ENCODE results near the gene SLC37A3. TPM values are rescaled to one million over a fixed set of nuclear protein-coding genes. Genes with fewer than 3 reads are reported as not detected.

Gene SLC37A3
- polyA plus RNA-seq, 3 donors from 2014 or later, result 2.7 to 9.5 (median 9.2) TPM

GRCh38 chr7:140310337-140311002 is 87.9 kb downstream of the SLC37A3 start:
- no peak for DNase-seq
- Mint-ChIP-seq H3K4me3 (peak overlapping the region in 1 of 5 donors; percentile 12), H3K27me3 (ENCODE audit: low read depth in 3 of 3) (peaks cover 0 to 6% (median 0%) of the 10 kb centered on the region in 3 donors), H3K4me1 (peaks cover 7 to 8% of the 10 kb centered on the region in 2 donors), H3K27ac (peak overlapping the region in 1 of 6 donors; percentile 43), H3K36me3 (peaks cover 3 to 12% (median 4%) of the 10 kb centered on the region in 3 donors), H3K9me3 (peaks cover 0 to 5% (median 0%) of the 10 kb centered on the region in 6 donors)

- Mint-ChIP-seq H3K36me3 (peaks cover 3 to 12% (median 4%) of the 10 kb centered on the region in 3 donors), H3K27ac (no peak overlapping the region), H3K27me3 (ENCODE audit: low read depth in 3 of 3) (peaks cover 0 to 2% (median 2%) of the 10 kb centered on the region in 3 donors), H3K4me3 (no peak overlapping the region), H3K9me3 (peaks cover 0 to 5% (median 0%) of the 10 kb centered on the region in 6 donors), H3K4me1 (peaks cover 7 to 14% of the 10 kb centered on the region in 2 donors)
- no peak for DNase-seq
Measured at GRCh38 chr7:140308060-140308459, 90.3 kb downstream of the SLC37A3 start.

- H3K27me3 Mint-ChIP-seq (ENCODE audit: low read depth in 3 of 3), result peaks cover 0 to 2% (median 0%) of the 10 kb centered on the region in 3 donors
- peaks cover 0 to 6% of the 10 kb centered on the region in 2 donors for H3K4me1 Mint-ChIP-seq
- peak; percentile 26 to 63 (median 43) for DNase-seq
- peaks cover 0 to 3% (median 2%) of the 10 kb centered on the region in 3 donors for H3K36me3 Mint-ChIP-seq
- peak overlapping the region in 3 of 6 donors; percentile 20 to 54 (median 37) for H3K27ac Mint-ChIP-seq
- no peak overlapping the region for H3K4me3 Mint-ChIP-seq
- H3K9me3 Mint-ChIP-seq, result no peaks in the 10 kb centered on the region
Measured at GRCh38 chr7:140304191-140304799, 94.0 kb downstream of the SLC37A3 start.

DNA sequence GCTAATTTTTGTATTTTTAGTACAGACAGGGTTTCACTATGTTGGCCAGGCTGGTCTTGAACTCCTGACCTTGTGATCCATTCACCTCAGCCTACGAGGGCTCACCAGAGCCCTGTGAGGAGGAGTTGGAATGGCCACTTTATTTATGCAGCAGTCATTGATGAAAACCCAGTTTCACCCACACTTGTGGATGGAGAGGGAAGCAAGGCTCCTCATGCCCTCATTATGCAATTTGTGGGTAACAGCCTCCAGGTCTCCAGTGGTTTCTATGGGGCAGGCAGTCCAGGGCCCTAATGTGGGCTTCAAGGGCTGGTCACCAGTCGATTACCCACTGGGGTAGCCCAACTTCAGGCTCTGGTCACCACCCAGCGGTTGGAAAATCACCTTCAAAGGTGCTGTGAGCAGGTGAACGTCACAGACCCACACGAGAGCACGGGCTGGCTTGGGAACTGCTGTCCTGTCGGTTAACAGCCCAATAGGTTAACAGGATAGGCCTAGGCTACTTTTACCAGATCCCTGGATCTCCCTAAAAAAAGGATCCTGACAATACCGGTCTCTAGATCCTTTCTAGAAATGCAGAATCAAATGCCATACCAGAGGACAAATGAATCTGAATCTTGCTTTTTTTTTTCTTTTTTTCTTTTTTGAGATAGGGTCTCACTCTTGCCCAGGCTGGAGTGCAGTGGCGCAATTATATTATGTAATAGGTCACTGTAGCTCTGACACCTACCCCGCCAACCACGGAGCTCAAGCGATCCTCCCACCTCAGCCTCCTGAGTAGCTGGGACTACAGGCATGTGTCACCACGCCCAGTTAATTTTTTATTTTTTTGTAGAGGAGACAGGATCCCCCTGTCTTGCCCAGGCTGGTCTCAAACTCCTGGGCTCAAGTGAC is 97.8 kb downstream of the SLC37A3 start:
- Mint-ChIP-seq H3K9me3 (no peaks in the 10 kb centered on the region), H3K4me1 (peaks cover 0 to 6% of the 10 kb centered on the region in 2 donors), H3K27me3 (ENCODE audit: low read depth in 3 of 3) (peaks cover 0 to 3% (median 2%) of the 10 kb centered on the region in 3 donors), H3K4me3 (no peak overlapping the region), H3K36me3 (no peaks in the 10 kb centered on the region), H3K27ac (no peak overlapping the region)
- DNase-seq, result no peak

GRCh38 chr7:140298213-140298612 is 100.1 kb downstream of the SLC37A3 start:
- Mint-ChIP-seq H3K36me3 (no peaks in the 10 kb centered on the region), H3K27ac (peak overlapping the region in 1 of 6 donors; percentile 64), H3K27me3 (ENCODE audit: low read depth in 3 of 3) (peaks cover 0 to 3% (median 2%) of the 10 kb centered on the region in 3 donors), H3K9me3 (no peaks in the 10 kb centered on the region), H3K4me1 (no peaks in the 10 kb centered on the region), H3K4me3 (no peak overlapping the region)
- DNase-seq, result no peak

GRCh38 chr7:140297192-140297591 is 101.1 kb downstream of the SLC37A3 start:
- Mint-ChIP-seq H3K4me3 (no peak overlapping the region), H3K36me3 (no peaks in the 10 kb centered on the region), H3K27me3 (ENCODE audit: low read depth in 3 of 3) (peaks cover 0 to 3% (median 2%) of the 10 kb centered on the region in 3 donors), H3K4me1 (no peaks in the 10 kb centered on the region), H3K9me3 (no peaks in the 10 kb centered on the region), H3K27ac (no peak overlapping the region)
- no peak for DNase-seq

GRCh38 chr7:140295224-140295738 is 103.0 kb downstream of the SLC37A3 start:
- Mint-ChIP-seq H3K36me3 (no peaks in the 10 kb centered on the region), H3K9me3 (no peaks in the 10 kb centered on the region), H3K27ac (no peak overlapping the region), H3K27me3 (ENCODE audit: low read depth in 3 of 3) (peaks cover 0 to 3% (median 2%) of the 10 kb centered on the region in 3 donors), H3K4me1 (no peaks in the 10 kb centered on the region), H3K4me3 (no peak overlapping the region)
- DNase-seq, result no peak

- Mint-ChIP-seq H3K4me3 (no peak overlapping the region), H3K27me3 (ENCODE audit: low read depth in 3 of 3) (peaks cover 0 to 3% (median 2%) of the 10 kb centered on the region in 3 donors), H3K27ac (no peak overlapping the region), H3K4me1 (no peaks in the 10 kb centered on the region), H3K36me3 (no peaks in the 10 kb centered on the region), H3K9me3 (no peaks in the 10 kb centered on the region)
- no peak for DNase-seq
Measured at GRCh38 chr7:140294454-140294853, 103.9 kb downstream of the SLC37A3 start.

DNA sequence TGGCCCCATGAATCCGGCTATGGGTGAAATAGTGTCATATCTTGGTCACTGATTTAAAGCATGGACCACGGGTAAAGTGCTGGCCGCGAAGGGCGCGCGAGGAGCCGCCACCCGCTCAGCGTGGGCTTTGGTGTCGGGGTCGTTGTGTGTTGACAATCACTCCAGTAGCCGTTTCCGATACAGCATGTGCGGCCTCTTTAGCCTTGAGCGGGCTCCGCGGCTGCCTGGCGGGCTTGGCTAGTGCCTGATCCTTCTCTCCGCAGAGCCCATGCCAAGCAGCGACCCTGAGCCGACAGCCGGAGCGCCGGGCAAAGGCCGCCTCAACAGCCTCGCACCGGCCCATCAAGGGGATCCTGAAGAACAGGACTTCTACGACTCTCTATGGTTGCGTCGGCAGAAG is 105.9 kb downstream of the SLC37A3 start:
- Mint-ChIP-seq H3K27ac (no peak overlapping the region), H3K9me3 (no peaks in the 10 kb centered on the region), H3K4me3 (no peak overlapping the region), H3K36me3 (no peaks in the 10 kb centered on the region), H3K4me1 (no peaks in the 10 kb centered on the region), H3K27me3 (ENCODE audit: low read depth in 3 of 3) (peaks cover 0 to 2% (median 0%) of the 10 kb centered on the region in 3 donors)
- DNase-seq, result no peak

DNA sequence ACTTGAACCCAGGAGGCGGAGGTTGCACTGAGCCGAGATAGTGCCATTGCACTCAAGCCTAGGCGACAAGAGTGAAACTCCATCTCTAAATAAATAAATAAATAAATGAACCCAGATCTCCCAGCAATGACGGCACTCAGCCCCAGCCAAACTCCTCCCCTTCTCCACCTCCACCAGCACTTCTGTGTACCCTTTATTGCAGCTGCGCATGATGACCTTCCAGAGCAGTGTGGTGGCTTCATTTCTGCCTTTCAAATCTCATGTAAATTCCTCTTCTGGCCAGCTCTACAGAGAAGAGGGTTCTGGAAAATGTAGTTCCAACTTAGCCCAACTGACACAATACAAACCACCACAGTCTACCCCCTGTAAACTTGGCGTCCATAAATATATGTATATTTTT is 108.5 kb downstream of the SLC37A3 start:
- H3K4me3 Mint-ChIP-seq, result no peak overlapping the region
- H3K9me3 Mint-ChIP-seq, result no peaks in the 10 kb centered on the region
- H3K27me3 Mint-ChIP-seq (ENCODE audit: low read depth in 3 of 3), result peaks cover 0 to 4% (median 0%) of the 10 kb centered on the region in 3 donors
- H3K27ac Mint-ChIP-seq, result no peak overlapping the region
- no peaks in the 10 kb centered on the region for H3K4me1 Mint-ChIP-seq
- no peak for DNase-seq
- H3K36me3 Mint-ChIP-seq, result no peaks in the 10 kb centered on the region

DNA sequence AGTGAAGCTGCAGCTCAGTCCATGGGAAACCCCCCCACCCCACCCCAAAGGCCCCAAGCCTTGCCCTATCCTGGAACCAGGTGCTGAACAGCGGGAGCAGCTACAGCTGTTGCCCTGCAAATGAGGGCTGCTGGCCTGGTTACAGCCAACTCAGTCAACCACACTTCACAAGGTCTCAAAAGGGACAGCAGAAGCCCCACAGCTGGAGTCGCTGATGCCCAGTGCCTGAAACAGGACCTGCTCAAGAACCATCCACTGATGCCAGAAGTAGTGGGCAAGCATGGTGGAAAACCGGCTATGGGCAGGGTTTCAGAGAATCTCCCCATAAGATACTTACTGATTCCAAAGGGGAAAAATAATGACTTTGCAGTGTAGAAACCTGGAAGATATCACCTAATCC is 110.3 kb downstream of the SLC37A3 start:
- peaks cover 0 to 1% (median 0%) of the 10 kb centered on the region in 3 donors for H3K27me3 Mint-ChIP-seq (ENCODE audit: low read depth in 3 of 3)
- no peak overlapping the region for H3K27ac Mint-ChIP-seq
- H3K4me3 Mint-ChIP-seq, result no peak overlapping the region
- no peak for DNase-seq
- no peaks in the 10 kb centered on the region for H3K9me3 Mint-ChIP-seq
- no peaks in the 10 kb centered on the region for H3K4me1 Mint-ChIP-seq
- H3K36me3 Mint-ChIP-seq, result peaks cover 0 to 3% (median 0%) of the 10 kb centered on the region in 3 donors

DNA sequence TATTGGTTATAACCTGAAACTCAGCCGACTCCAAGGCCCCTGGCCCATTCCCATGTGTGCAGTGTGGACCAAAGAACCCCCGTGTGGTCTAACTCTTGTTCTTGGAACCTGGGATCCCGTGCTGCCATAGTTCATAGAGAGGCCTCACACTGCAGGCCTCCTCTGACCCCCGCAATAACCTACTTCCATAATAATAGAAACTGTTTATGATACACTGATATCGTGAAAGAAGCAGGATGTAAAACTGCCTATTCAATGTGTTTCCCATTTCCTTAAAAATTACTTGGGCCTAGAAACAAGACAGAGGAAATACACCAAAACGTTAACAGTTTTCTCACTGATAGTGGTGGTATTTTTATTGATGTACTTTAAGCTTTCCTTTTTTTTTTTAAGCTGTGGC is 112.4 kb downstream of the SLC37A3 start:
- no peaks in the 10 kb centered on the region for H3K9me3 Mint-ChIP-seq
- H3K4me3 Mint-ChIP-seq, result no peak overlapping the region
- peaks cover 0 to 1% (median 0%) of the 10 kb centered on the region in 3 donors for H3K27me3 Mint-ChIP-seq (ENCODE audit: low read depth in 3 of 3)
- H3K27ac Mint-ChIP-seq, result no peak overlapping the region
- peaks cover 0 to 3% (median 0%) of the 10 kb centered on the region in 3 donors for H3K36me3 Mint-ChIP-seq
- DNase-seq, result no peak
- no peaks in the 10 kb centered on the region for H3K4me1 Mint-ChIP-seq

DNA sequence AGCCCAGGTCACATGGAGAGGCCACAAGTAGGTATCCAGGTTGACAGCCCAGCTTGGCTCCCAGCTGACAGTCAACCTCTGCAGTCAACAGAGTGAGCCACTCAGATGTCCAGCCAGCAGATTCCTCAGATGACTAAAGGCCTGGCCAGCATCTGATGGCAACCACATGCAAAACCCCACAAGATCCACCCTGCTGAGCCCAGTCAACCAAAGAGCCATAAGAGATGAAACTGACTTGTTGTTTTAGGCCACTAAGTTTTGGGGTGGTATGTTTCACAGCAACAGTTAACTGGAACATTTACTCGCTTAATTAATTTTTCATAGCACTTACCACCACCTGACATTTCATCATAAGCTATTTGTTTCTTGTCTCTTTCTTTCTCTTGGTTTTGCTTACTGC is 114.3 kb downstream of the SLC37A3 start:
- Mint-ChIP-seq H3K27me3 (ENCODE audit: low read depth in 3 of 3) (peaks cover 0 to 2% (median 1%) of the 10 kb centered on the region in 3 donors), H3K4me1 (no peaks in the 10 kb centered on the region), H3K4me3 (no peak overlapping the region), H3K9me3 (no peaks in the 10 kb centered on the region), H3K36me3 (peaks cover 0 to 3% (median 0%) of the 10 kb centered on the region in 3 donors), H3K27ac (peak overlapping the region in 1 of 6 donors; percentile 36)
- no peak for DNase-seq

Data from immature natural killer cell (primary cell).